CD8-positive, alpha-beta memory T cell (primary cell): ENCODE results near the gene RIN3. TPM values are rescaled to one million over a fixed set of nuclear protein-coding genes. Genes with fewer than 3 reads are reported as not detected.

Experiments used
- CTCF ChIA-PET: fragments of 350-600 bp; sonication (Branson Sonifier 250); formaldehyde crosslinking; loops from one replicate; lab custom pipeline; 2021; ENCODE audit warnings: antibody characterized with exemption; lab: Charles Lee
- POLR2A ChIA-PET: fragments of 350-600 bp; sonication (Branson Sonifier 250); formaldehyde crosslinking; loops from one replicate; lab custom pipeline; 2021; ENCODE audit warnings: antibody characterized with exemption; lab: Charles Lee
- DNase-seq, 5 donors: peaks; one replicate each; pipeline versions ENCODE4 v3.0.0 to v3.0.0-alpha.2; 2020 to 2022; ENCODE audit warnings: mixed read lengths in 1 of 5
- H3K27ac ChIP-seq: one replicate; pipeline ENCODE4 v1.7.0; 2013; ENCODE audit warnings: low read depth, mild to moderate bottlenecking, low read length, moderate library complexity
- H3K27me3 ChIP-seq: 2 replicates; pipeline ENCODE4 v1.7.0; 2013; ENCODE audit warnings: low read length, mild to moderate bottlenecking; ENCODE audit not compliant: insufficient read depth, poor library complexity, severe bottlenecking
- H3K36me3 ChIP-seq: 2 replicates; pipeline ENCODE4 v1.7.0; 2013; ENCODE audit warnings: mild to moderate bottlenecking, low read length, moderate library complexity; ENCODE audit not compliant: insufficient read depth
- H3K4me1 ChIP-seq: 2 replicates; pipeline ENCODE4 v1.7.0; 2013; ENCODE audit warnings: mild to moderate bottlenecking, low read length, moderate library complexity; ENCODE audit not compliant: insufficient read depth
- H3K4me3 ChIP-seq: 2 replicates; pipeline ENCODE4 v1.7.0; 2013; ENCODE audit warnings: mild to moderate bottlenecking, low read length
- H3K9me3 ChIP-seq: 2 replicates; pipeline ENCODE4 v1.7.0; 2013; ENCODE audit warnings: mild to moderate bottlenecking, low read length
- H3K27ac Mint-ChIP-seq, 8 donors: one replicate each; pipeline ENCODE4 v1.8.0; 2020 to 2021; ENCODE audit warnings: mixed read lengths in 8 of 8, mild to moderate bottlenecking in 6 of 8, inconsistent platforms in 3 of 8, moderate library complexity in 3 of 8
- H3K27me3 Mint-ChIP-seq, 2 donors: one replicate each; pipeline ENCODE4 v1.8.0; 2020 to 2021; ENCODE audit warnings: mixed read lengths in 2 of 2, mild to moderate bottlenecking in 1 of 2, moderate library complexity in 1 of 2
- H3K36me3 Mint-ChIP-seq, 3 donors: one replicate each; pipeline ENCODE4 v1.8.0; 2020 to 2021; ENCODE audit warnings: mixed read lengths in 3 of 3, inconsistent platforms in 1 of 3, mild to moderate bottlenecking in 1 of 3
- H3K4me1 Mint-ChIP-seq, 3 donors: one replicate each; pipeline ENCODE4 v1.8.0; 2020 to 2021; ENCODE audit warnings: mixed read lengths in 3 of 3, inconsistent platforms in 1 of 3, mild to moderate bottlenecking in 1 of 3
- H3K4me3 Mint-ChIP-seq, 7 donors: one replicate each; pipeline ENCODE4 v1.8.0; 2020 to 2021; ENCODE audit warnings: mixed read lengths in 7 of 7, mild to moderate bottlenecking in 6 of 7, moderate library complexity in 4 of 7, inconsistent platforms in 2 of 7
- H3K9me3 Mint-ChIP-seq, 5 donors: one replicate each; pipeline ENCODE4 v1.8.0; 2020 to 2022; ENCODE audit warnings: mixed read lengths in 5 of 5, mild to moderate bottlenecking in 3 of 5, moderate library complexity in 2 of 5, inconsistent platforms in 1 of 5
- polyA plus RNA-seq: library from polyadenylated mRNA; unstranded; fragments of 300-500 nt; fragmentation: Illumina TruSeq; gene quantifications from one replicate; pipeline ENCODE4 v1.2.3, GENCODE V29; 2021
- total RNA-seq, 2 experiments: library from RNA; stranded (reverse); gene quantifications; one replicate each; pipeline ENCODE4 v1.2.3, GENCODE V29; 2021

Gene RIN3
- total and polyA plus RNA-seq, 3 experiments from 2014 or later: 31.9 to 47.4 (median 46.0) TPM

DNA sequence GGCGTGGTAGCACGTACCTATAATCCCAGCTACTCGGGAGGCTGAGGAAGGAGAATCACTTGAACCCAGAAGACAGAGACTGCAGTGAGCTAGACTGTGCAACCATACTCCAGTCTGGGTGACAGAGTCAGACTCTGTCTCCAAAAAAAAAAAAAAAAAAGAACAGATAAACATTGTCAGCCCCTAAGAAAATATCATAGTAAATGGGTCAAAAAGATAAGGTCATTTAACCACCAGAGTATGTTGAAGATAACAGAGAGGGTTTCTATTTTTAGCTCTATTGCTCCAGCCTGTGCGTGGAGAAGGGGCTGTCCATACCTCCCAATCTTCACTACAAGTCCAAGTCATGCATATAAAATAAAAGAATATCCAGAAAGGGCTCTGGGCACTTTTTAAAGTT, 219.4 kb downstream of the RIN3 start:
- Histone ChIP-seq H3K4me1 (peaks cover 6% of the 10 kb centered on the region), H3K27me3 (no peaks in the 10 kb centered on the region), H3K4me3 (no peak overlapping the region), H3K27ac (no peak overlapping the region), H3K9me3 (no peaks in the 10 kb centered on the region), H3K36me3 (no peaks in the 10 kb centered on the region)
- H3K4me3 Mint-ChIP-seq: no peak overlapping the region
- H3K9me3 Mint-ChIP-seq: no peaks in the 10 kb centered on the region
- POLR2A ChIA-PET: no interaction called here
- DNase-seq: no peak
- no peak overlapping the region for H3K27ac Mint-ChIP-seq
- peaks cover 13 to 20% (median 13%) of the 10 kb centered on the region in 3 donors for H3K4me1 Mint-ChIP-seq
- CTCF ChIA-PET: no interaction called here
- peaks cover 2 to 8% (median 6%) of the 10 kb centered on the region in 3 donors for H3K36me3 Mint-ChIP-seq
- peaks cover 8 to 9% of the 10 kb centered on the region in 2 donors for H3K27me3 Mint-ChIP-seq

DNA sequence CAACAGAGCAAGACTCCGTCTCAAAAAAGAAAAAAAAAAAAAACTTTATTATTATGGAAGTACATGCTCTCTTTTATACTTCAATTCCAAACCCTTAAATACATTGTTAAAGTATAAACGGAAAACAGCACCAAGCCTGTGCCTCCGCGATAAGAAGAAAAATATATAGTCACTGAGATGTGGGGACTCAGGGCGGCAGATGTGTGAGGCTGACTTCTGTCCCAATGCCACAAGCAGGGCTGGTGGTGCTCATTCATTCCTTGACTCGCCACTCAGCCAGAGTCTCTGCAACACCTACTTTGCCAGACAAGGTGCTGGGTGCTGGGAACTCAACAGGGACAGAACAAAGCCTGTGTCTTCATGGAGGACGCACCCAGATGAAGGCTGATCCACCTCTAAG, 221.0 kb downstream of the RIN3 start:
- H3K36me3 Mint-ChIP-seq: peaks cover 2 to 8% (median 6%) of the 10 kb centered on the region in 3 donors
- peaks cover 6% of the 10 kb centered on the region for H3K4me1 ChIP-seq
- H3K27me3 Mint-ChIP-seq: peaks cover 5 to 8% of the 10 kb centered on the region in 2 donors
- ChIA-PET CTCF (no interaction called here), POLR2A (no interaction called here)
- no peaks in the 10 kb centered on the region for H3K9me3 ChIP-seq
- peaks cover 10 to 14% (median 13%) of the 10 kb centered on the region in 3 donors for H3K4me1 Mint-ChIP-seq
- no peak overlapping the region for H3K4me3 Mint-ChIP-seq
- H3K27ac ChIP-seq: no peak overlapping the region
- no peak overlapping the region for H3K4me3 ChIP-seq
- H3K36me3 ChIP-seq: no peaks in the 10 kb centered on the region
- peak overlapping the region in 1 of 8 donors; percentile 50 for H3K27ac Mint-ChIP-seq
- H3K9me3 Mint-ChIP-seq: no peaks in the 10 kb centered on the region
- DNase-seq: no peak
- no peaks in the 10 kb centered on the region for H3K27me3 ChIP-seq

DNA sequence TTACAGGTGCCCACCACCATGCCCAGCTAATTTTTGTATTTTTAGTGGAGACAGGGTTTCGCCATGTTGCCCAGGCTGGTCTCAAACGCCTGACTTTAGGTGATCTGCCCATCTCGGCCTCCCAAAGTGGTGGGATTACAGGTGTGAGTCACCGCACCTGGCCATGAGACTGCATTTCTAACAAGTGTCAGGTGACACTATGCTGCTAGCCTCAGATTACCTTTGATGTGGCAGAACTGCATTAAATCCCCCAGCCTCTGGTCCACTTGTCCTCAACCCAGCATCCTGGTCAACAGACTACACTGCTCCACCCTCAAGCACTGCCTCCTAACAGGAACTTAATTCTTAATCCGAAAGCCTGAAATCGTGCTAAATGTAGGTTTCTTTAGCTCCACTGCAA, 221.8 kb downstream of the RIN3 start:
- Histone ChIP-seq H3K27ac (no peak overlapping the region), H3K4me3 (no peak overlapping the region), H3K4me1 (peaks cover 6% of the 10 kb centered on the region), H3K27me3 (no peaks in the 10 kb centered on the region), H3K9me3 (no peaks in the 10 kb centered on the region), H3K36me3 (no peaks in the 10 kb centered on the region)
- Mint-ChIP-seq H3K4me1 (peaks cover 6 to 8% (median 8%) of the 10 kb centered on the region in 3 donors), H3K27ac (no peak overlapping the region), H3K27me3 (peaks cover 0 to 8% of the 10 kb centered on the region in 2 donors), H3K9me3 (no peaks in the 10 kb centered on the region), H3K36me3 (peaks cover 2 to 8% (median 6%) of the 10 kb centered on the region in 3 donors), H3K4me3 (no peak overlapping the region)
- ChIA-PET CTCF (no interaction called here), POLR2A (no interaction called here)
- no peak for DNase-seq

DNA sequence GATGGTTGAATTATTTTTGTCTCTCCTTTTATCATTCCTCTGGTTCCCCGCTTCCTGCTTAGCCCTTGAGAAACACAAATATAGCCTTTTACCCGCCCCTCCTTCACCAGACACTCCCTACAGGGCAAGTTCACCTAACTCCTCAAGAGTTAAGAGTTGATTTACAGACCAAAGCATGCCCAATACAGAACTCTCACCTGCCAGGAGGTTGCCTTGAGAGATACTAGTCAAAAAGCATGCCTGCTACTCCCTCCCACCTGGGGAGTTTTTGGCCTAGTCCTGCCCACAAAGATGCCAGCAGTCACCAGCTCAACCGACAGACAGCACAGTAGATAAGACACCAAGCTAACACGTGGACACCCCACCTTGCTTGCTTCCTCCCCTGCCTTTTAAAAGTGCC, 223.6 kb downstream of the RIN3 start:
- Histone ChIP-seq H3K4me3 (no peak overlapping the region), H3K4me1 (peaks cover 6% of the 10 kb centered on the region), H3K9me3 (no peaks in the 10 kb centered on the region), H3K27me3 (no peaks in the 10 kb centered on the region), H3K27ac (no peak overlapping the region), H3K36me3 (no peaks in the 10 kb centered on the region)
- Mint-ChIP-seq H3K36me3 (peaks cover 0 to 3% (median 0%) of the 10 kb centered on the region in 3 donors), H3K27ac (peak overlapping the region in 1 of 8 donors; percentile 28), H3K27me3 (no peaks in the 10 kb centered on the region), H3K4me3 (no peak overlapping the region), H3K9me3 (no peaks in the 10 kb centered on the region), H3K4me1 (peaks cover 6 to 8% (median 8%) of the 10 kb centered on the region in 3 donors)
- ChIA-PET POLR2A (interaction anchor here (1.5 kb wide), 1 partner anchor 11 kb away, joined by 3 read pairs; the partner anchor contains the start of gene LGMN), CTCF (no interaction called here)
- DNase-seq: peak in 1 of 5 donors; percentile 37

DNA sequence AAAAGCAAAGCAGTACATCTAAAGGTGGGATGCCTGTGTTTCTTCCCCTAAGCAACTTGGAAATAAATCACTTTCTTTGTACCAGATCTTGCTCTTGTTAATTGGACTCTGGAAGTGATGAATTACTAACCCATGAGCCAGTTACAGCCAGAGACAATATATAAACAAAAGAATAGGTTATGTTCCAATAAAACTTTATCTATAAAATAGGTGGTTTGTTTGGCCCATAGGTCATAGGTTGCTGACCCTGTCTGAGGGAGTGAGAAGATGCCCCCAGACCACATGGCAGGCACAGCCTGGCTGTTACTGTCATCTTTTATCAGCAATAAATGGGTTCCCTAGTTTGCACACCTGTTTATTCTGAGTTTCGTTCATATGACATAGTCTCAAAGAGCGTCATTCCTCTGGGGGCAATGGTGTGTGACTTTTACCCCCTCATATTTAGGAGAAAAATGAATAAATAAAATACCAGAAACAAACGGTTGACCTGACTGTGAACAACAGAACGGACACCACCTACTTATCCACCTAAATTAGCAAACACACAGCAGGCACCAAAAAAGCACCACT, 224.1 kb downstream of the RIN3 start:
- H3K27ac ChIP-seq: no peak overlapping the region
- H3K4me1 ChIP-seq: peaks cover 6% of the 10 kb centered on the region
- ChIA-PET CTCF (no interaction called here), POLR2A (no interaction called here)
- no peaks in the 10 kb centered on the region for H3K27me3 Mint-ChIP-seq
- DNase-seq: no peak
- H3K4me1 Mint-ChIP-seq: peaks cover 6 to 8% (median 8%) of the 10 kb centered on the region in 3 donors
- H3K4me3 ChIP-seq: no peak overlapping the region
- H3K36me3 ChIP-seq: no peaks in the 10 kb centered on the region
- H3K4me3 Mint-ChIP-seq: no peak overlapping the region
- no peaks in the 10 kb centered on the region for H3K36me3 Mint-ChIP-seq
- H3K27ac Mint-ChIP-seq: peak overlapping the region in 1 of 8 donors; percentile 28
- H3K9me3 ChIP-seq: no peaks in the 10 kb centered on the region
- H3K9me3 Mint-ChIP-seq: no peaks in the 10 kb centered on the region
- H3K27me3 ChIP-seq: no peaks in the 10 kb centered on the region

Other genes with a start within 250 kb of the RIN3 start
- gene SLC24A4, start 190.6 kb upstream of the RIN3 start, total RNA-seq: under 1 TPM in 1 of 2 experiments, not detected in 1; 0.04 TPM
- gene SLC24A4, start 190.6 kb upstream of the RIN3 start, polyA plus RNA-seq: not detected
- 1 to 10 TPM; 6.0 to 7.0 TPM for gene LGMN, start 234.8 kb downstream of the RIN3 start, total RNA-seq
- gene LGMN, start 234.8 kb downstream of the RIN3 start, polyA plus RNA-seq: 7.0 TPM